HG02943 (cell line): Measurements from ENCODE around the gene GAS2L1.

ENCODE experiments used
- ATAC-seq: cut with Tn5 transposase; IDR thresholded peaks from one replicate; pipeline ENCODE4 v1.9.1; 2021; ENCODE audit warnings: mild to moderate bottlenecking, low read depth, moderate library complexity; ENCODE audit not compliant: unreplicated experiment

GAS2L1 gene

GRCh38 chr22:29325356-29325755, 18.9 kb downstream of the GAS2L1 start:
- no peak for ATAC-seq

GRCh38 chr22:29325785-29326315, 19.4 kb downstream of the GAS2L1 start:
- ATAC-seq, result no peak

DNA sequence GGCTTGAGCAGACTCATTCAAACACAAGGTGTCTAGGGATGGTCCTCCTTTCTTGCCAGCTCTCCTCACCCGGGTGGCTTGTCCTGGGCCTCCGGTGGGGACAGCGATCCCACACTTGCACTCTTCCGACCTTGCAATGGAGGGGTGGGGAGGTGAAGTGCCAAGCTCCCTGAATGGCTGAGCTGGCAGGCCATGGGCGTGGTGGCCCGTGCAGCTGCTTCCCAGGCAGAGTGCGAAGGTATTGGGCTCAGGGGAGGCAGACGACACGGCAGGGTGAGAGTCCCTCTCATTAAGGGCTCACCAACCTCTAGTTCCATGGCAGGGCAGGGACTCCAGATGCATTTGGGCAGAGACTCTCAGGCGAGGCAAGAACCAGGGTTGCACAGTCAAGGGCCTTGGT, 20.0 kb downstream of the GAS2L1 start:
- no peak for ATAC-seq

- ATAC-seq, result no peak
These were observed 20.8 kb downstream of the GAS2L1 start for GRCh38 chr22:29327089-29327764.

DNA sequence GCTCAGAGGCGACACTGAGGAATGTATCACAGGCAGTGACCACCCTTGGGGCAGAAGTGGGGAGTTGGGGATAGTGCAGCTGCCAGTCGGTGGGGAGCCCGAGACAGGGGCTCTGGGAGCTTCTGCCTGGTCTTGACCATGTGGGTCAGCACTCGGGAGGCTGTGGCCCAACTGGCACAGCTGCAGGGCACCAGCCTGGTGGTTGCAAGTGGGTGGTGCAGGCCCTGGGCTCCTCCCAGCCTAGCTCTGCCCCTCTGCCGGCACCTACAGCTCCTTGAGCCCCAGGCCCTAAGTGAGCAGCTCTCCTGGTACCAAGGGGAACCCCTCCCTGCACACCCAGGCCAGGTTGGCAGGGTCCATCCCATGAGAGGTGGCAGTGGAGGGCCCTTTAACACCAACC, 21.6 kb downstream of the GAS2L1 start:
- ATAC-seq, result no peak

- no peak for ATAC-seq
These were observed 22.4 kb downstream of the GAS2L1 start for GRCh38 chr22:29328566-29329500.

- ATAC-seq, result no peak
These were observed 23.1 kb downstream of the GAS2L1 start for GRCh38 chr22:29329581-29329980.

DNA sequence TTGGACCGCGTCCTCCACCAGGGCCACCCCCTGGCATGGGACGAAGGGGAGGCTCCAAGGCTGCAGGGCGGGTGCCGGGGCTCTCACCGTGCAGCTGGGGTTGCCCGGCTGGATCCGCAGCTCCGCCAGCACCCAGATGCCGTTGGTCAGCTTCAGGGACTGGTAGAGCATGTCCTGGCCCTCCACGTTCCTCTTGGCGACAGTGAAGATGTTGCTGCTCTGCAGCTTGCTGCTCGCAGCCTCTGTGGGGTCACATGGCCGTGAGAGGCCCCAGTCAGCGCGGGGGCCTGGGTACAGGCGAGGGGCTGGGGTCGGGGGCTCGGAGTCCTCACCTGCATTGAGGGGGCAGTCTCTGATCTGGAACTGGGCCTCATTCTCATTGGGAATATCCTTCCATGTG, 23.8 kb downstream of the GAS2L1 start:
- ATAC-seq, result no peak

- ATAC-seq, result no peak
These were observed 24.3 kb downstream of the GAS2L1 start for GRCh38 chr22:29330753-29331152.

DNA sequence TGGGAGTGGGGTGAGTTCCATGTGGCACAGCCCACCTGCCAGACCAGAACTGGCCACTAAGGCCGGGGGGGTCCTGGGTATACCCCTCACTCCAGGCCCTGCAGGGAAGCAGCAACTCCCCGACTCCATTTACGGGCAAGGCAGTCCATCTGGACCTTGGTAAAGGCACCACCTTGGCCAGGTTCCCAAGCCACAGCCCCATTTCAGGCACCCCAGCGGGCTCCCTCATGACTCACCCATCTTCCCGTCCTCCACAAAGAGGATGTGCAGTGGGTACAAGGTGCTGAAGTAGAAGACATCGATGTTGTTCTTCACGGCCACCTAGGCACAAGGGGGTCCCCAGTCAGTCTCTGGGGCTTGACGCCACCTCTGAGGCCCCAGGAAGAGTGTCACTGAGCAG, 24.8 kb downstream of the GAS2L1 start:
- ATAC-seq, result no peak

DNA sequence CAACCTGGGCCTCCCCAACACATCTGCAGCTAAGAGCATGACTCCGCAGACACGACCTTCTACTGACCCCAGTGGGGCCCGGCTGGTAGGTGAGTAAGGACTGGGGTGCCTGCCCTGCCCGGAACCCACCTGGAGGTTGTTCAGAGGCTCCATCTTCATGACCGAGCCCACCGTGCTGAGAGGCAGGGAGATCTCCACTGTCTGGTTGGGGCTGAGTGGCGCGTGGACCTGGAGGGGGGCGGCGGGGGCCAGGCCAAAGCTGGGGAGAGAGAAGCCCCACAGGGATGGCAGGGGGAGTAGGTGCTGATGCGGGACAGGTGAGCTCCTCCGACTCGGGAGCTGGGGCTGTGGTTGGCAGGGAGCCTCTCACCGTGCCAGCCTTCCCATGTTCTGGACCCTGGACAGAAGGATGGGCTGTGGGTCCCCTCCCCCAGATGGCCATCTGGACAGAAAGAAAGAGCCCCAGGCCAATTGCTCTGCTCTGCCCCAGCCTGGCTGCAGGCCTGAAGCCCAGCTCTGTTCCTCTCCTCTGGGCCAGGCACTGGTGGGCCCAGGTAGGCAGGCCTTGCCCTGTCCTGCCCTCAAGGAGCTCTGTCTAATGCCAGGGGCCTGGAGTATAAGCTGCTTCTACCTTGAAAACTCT, 25.3 kb downstream of the GAS2L1 start:
- ATAC-seq, result no peak

DNA sequence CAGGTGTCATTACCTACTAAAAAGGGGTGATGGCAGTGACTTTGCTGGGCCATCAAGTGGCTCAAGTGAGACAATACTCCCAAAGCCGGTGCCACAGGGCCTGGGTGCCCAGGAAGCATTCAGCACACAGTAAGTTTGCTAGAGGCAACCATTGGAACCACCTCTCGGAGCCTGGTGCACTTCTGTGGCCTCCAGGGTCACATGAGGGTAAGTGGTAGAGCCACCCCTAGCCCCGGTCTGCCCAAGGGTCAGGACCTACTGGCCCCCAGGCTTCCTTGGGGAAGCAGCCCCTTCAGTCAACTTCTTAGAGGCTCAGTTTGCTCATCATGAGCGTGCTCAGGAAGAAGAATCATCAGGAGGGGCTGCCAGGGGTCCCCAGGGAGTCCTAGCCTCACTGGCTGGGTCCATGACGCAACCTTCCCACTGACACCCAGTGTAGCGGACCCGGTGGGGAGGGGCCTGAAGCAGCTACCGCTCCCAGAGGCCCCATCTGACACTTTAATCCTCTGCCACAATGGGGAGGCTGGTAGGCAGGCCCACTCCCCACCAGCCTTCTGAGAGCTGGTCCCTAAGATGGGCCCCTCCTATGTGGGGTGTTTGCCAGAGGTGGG, 26.5 kb downstream of the GAS2L1 start:
- no peak for ATAC-seq

DNA sequence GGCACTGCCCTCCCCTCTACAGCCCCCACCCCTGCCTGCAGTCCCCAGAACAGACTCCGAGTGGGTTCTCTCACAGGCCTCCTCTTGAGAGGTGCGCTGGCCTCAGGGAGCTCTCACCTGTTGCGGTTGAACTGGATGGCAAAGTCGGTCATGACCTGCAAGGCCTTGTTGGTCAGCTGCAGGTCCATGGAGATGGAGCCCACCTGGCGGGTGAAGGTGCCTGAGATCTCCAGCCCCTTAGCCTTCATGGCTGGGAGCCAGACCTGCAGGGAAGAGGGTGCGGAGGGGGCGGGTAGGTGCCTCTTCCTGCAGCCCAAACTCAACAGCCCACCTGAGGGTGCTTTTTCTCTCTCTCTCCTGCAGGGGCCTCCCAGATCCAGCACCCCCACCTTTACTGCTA, 27.7 kb downstream of the GAS2L1 start:
- ATAC-seq, result no peak

DNA sequence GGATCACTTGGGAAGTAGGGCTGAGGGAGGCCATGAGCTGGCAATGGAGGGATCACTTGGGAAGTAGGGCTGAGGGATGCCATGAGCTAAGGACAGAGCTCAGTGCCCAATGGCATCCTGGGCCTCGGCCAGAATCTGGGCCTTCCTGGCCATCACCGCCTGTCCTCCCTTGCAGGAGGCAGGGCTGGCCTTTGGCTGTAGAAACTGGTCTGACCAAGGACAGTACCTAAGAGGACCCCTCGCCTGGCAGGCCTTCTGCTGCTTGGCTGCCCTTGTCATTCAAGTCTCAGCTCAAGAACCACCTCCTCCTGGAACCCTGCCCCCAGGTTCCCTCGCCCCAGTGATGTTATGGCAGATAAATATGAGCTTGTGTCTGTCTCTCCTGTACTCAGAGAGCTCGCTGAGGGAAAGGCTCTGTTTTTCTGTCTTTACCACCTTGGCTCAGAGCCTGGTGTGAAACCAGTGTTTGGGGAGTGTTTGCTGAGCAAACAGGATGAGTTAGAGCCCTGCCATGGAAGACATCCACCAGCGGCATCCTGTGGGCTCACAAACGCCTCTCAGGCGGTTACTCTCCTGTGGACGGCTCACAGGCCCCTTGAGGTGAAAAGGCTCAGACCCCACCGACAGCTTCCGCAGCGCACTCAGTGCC, 28.4 kb downstream of the GAS2L1 start:
- ATAC-seq, result no peak

DNA sequence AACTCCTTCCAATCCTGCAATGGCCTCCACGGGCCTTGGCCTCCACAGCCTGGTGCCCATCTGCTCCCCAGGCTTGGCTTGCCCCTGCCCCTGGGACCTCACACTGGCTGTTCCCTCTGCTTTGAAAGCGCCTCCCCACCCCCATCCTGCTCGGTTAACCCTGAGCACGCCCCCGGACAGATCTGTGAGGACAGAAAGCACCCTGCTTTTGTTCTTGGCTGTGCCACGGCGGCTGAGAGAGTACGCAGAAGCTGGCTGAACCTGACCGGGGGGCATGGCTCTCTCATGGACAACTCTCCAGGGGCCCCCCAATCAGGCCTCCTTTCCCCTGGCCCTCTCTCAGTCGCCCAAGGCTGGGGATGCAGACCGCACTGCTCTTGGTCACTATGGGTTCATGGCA, 29.2 kb downstream of the GAS2L1 start:
- ATAC-seq, result no peak

DNA sequence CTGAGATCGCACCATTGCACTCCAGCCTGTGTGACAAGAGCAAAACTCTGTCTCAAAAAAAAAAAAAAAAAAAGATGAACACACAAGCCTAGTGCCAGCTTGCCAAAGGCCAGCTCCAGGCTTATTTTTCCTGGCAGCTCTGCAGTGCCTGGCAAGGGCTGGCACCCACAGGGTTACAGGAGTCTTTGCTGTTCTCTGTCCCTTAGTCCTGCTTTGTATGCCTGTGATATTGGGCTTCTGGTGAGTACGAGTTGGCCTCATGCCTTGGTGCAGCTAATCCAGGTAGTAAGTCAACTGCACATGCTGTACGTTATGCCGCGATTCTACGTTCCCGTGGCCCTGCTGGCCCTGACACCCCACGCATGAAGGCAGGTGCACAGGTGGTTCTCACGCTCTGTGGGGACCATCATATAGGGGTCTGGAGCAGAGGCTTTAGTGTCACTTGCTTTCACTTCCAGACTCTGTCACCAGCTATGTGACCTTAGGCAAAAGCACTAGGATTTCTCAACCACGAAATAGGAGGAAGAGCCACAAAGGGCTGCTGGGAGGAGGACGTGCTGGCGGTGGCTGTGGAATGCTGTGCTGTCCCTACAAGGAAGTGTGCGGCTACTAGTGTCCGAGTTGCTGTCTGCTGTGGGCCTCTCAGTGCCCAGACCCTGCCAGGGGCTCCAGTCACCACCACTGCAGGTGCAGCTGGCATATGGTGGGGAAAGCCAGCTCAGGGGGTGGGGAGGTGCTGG, 30.5 kb downstream of the GAS2L1 start:
- no peak for ATAC-seq

DNA sequence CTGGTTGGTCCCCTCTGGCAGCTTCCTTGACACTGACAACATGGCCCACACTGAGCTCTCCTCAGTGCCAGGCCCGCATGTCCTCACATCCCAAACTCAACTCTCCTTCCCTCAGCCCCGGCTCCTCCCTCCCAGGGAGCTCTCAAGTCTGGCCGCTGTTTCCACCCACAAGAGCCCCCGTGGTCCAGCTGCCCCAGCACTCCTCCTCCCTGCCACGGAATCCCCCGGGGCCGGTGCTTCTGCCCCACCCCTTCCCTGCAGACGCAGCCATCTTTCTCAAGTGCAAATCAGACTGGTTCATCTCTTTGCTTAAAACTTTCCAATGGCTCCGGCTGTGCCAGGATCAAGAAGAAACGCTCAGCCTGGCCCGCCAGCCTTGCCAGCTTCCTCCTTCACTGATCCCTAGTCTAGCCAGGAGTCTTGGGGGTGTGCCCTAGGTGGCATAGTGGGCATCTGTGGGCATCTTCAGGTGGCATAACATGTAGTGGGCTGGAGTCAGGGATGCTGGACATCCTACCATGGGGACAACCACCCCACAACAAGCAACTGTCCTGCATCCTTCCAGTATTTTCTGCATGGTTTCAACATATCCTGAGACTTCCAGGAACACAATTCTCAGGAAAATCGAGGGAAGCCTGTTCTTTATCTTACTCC, 31.3 kb downstream of the GAS2L1 start:
- ATAC-seq, result no peak

- ATAC-seq, result no peak
These were observed 31.9 kb downstream of the GAS2L1 start for GRCh38 chr22:29338398-29338797.
